SK-N-SH (cell line): ENCODE data around the gene VPS35L.

ENCODE experiments used
- CHD2 ChIP-seq: fragments of 150-350 bp; IDR thresholded peaks from 2 replicates; pipeline ENCODE4 v1.6.1; 2018; ENCODE audit warnings: low read length; ENCODE audit not compliant: partially characterized antibody
- CTCF ChIP-seq: fragments of 200-600 bp; sonication (generic); IDR thresholded peaks from 2 replicates; pipeline ENCODE4 v1.6.1; 2017; ENCODE audit warnings: antibody characterized with exemption, mild to moderate bottlenecking, moderate library complexity
- GABPA ChIP-seq: IDR thresholded peaks from 2 replicates; pipeline ENCODE4 v1.4.0; 2012; ENCODE audit warnings: low read depth, mild to moderate bottlenecking
- GATA2 ChIP-seq: sonication (generic); formaldehyde crosslinking; IDR thresholded peaks from 2 replicates; pipeline ENCODE4 v1.5.0; 2020; ENCODE audit warnings: mild to moderate bottlenecking, missing genetic modification reagents
- IRF3 ChIP-seq: fragments of 150-350 bp; IDR thresholded peaks from 2 replicates; pipeline ENCODE4 v1.6.1; 2016; ENCODE audit warnings: mild to moderate bottlenecking, low read depth, low read length
- MXI1 ChIP-seq: IDR thresholded peaks from 2 replicates; pipeline ENCODE4 v1.6.1; 2012; ENCODE audit warnings: mild to moderate bottlenecking, low read depth, low read length, improper control_type of control experiment
- POLR2AphosphoS5 ChIP-seq: IDR thresholded peaks from 2 replicates; pipeline ENCODE4 v1.6.1; 2012; ENCODE audit warnings: low read depth, low read length
- RFX5 ChIP-seq: IDR thresholded peaks from 2 replicates; pipeline ENCODE4 v1.6.1; 2012; ENCODE audit warnings: mild to moderate bottlenecking, improper control_type of control experiment, low read length
- USF1 ChIP-seq: IDR thresholded peaks from 2 replicates; pipeline ENCODE4 v1.4.0; 2012; ENCODE audit warnings: low read depth, borderline replicate concordance
- YY1 ChIP-seq: IDR thresholded peaks from 2 replicates; pipeline ENCODE4 v1.4.0; 2012; ENCODE audit warnings: low read depth, mild to moderate bottlenecking
- ZBTB33 ChIP-seq: IDR thresholded peaks from 2 replicates; pipeline ENCODE4 v1.4.0; 2012; ENCODE audit warnings: low read depth, borderline replicate concordance

GRCh38 chr16:19657831-19658230, 102.3 kb downstream of the VPS35L start:
- TF ChIP-seq CTCF (no peak), USF1 (no peak), CHD2 (no peak), MXI1 (no peak), IRF3 (no peak), ZBTB33 (no peak), POLR2AphosphoS5 (no peak), YY1 (no peak), GABPA (no peak), GATA2 (no peak), RFX5 (no peak)
